GM12878 (cell line): ENCODE data around the gene TMPRSS13. TPM values are rescaled to one million over a fixed set of nuclear protein-coding genes. Genes with fewer than 3 reads are reported as not detected.

ENCODE experiments used
- ATAC-seq: fragments of 200-7000 bp; cut with Tn5 transposase; 3 replicates; pipeline ENCODE4 v1.9.1; 2020; ENCODE audit warnings: mild to moderate bottlenecking, moderate library complexity
- BruUV-seq: library from RNA; stranded (reverse); fragments of 400-500 nt; replicated peaks from 2 replicates; lab custom pipeline; 2021; lab: Mats Ljungman, UMichigan
- CTCF ChIA-PET: fragments of 300-600 bp; sonication (Branson Sonifier 250); formaldehyde crosslinking; extraction: SDS; loops from one replicate; lab custom pipeline; 2021; ENCODE audit warnings: inconsistent platforms; lab: Yijun Ruan, JAX
- POLR2A ChIA-PET: fragments of 350-600 bp; formaldehyde crosslinking; extraction: SDS; loops from one replicate; lab custom pipeline; 2021; ENCODE audit warnings: inconsistent platforms; lab: Charles Lee
- RAD21 ChIA-PET: fragments of 300-600 bp; sonication (Branson Sonifier 250); formaldehyde crosslinking; loops from one replicate; lab custom pipeline; 2023; ENCODE audit warnings: antibody characterized with exemption; ENCODE audit not compliant: unreplicated experiment; lab: Charles Lee
- SMC1A ChIA-PET: fragments of 300-600 bp; sonication (Branson Sonifier 250); formaldehyde crosslinking; loops from one replicate; lab custom pipeline; 2023; ENCODE audit not compliant: unreplicated experiment, uncharacterized antibody; lab: Charles Lee
- DNase-seq: peaks from one replicate; pipeline ENCODE4 v3.0.0-alpha.2; 2011; ENCODE audit warnings: low read depth, low spot score
- FAIRE-seq: peaks from 3 replicates; lab custom pipeline; 2011; peaks lifted over from hg19 to GRCh38; lab: Jason Lieb, UNC
- H2AFZ ChIP-seq: 2 replicates; pipeline ENCODE4 v1.6.0; 2011; ENCODE audit warnings: low read depth, low read length, control low read depth; ENCODE audit not compliant: control insufficient read depth
- H3K27ac ChIP-seq: 2 replicates; pipeline ENCODE4 v1.5.1; 2011; ENCODE audit warnings: control low read depth; ENCODE audit not compliant: control insufficient read depth, insufficient read depth
- H3K27me3 ChIP-seq, 2 experiments: replicated peaks in 1 of 2; 2 replicates each; pipeline versions ENCODE4 v1.6.0 to v1.6.1; 2011; ENCODE audit warnings: low read length in 1 of 2; ENCODE audit not compliant: control insufficient read depth in 2 of 2, insufficient read depth in 2 of 2
- H3K36me3 ChIP-seq, 2 experiments: 2 replicates each; pipeline ENCODE4 v1.5.1; 2011; ENCODE audit warnings: low read length in 1 of 2; ENCODE audit not compliant: control insufficient read depth in 2 of 2, insufficient read depth in 2 of 2
- H3K4me1 ChIP-seq: 2 replicates; pipeline ENCODE4 v1.6.1; 2011; ENCODE audit warnings: mild to moderate bottlenecking, low read length, moderate library complexity, mixed read lengths; ENCODE audit not compliant: control insufficient read depth, insufficient read depth
- H3K4me2 ChIP-seq: 2 replicates; pipeline ENCODE4 v1.6.0; 2011; ENCODE audit warnings: control low read depth; ENCODE audit not compliant: control insufficient read depth, insufficient read depth
- H3K4me3 ChIP-seq: fragments of 200-600 bp; sonication (generic); 2 replicates; pipeline ENCODE4 v1.5.1; 2016
- H3K79me2 ChIP-seq: 2 replicates; pipeline ENCODE4 v1.6.0; 2011; ENCODE audit warnings: low read length; ENCODE audit not compliant: control insufficient read depth, insufficient read depth
- H3K9ac ChIP-seq: 2 replicates; pipeline ENCODE4 v1.8.0; 2011; ENCODE audit warnings: low read length, control low read depth, mixed read lengths; ENCODE audit not compliant: control insufficient read depth, insufficient read depth
- H3K9me3 ChIP-seq: replicated peaks from 3 replicates; pipeline ENCODE4 v1.5.1; 2011; ENCODE audit warnings: mild to moderate bottlenecking, low read length; ENCODE audit not compliant: control insufficient read depth, insufficient read depth
- H4K20me1 ChIP-seq: 2 replicates; pipeline ENCODE4 v1.6.0; 2011; ENCODE audit not compliant: control insufficient read depth, insufficient read depth
- ASH2L ChIP-seq: fragments of 300-600, 200-600 bp; sonication (generic); IDR thresholded peaks from 2 replicates; pipeline ENCODE4 v1.6.1; 2017; ENCODE audit warnings: low read depth, mild to moderate bottlenecking, borderline replicate concordance
- SPI1 ChIP-seq: IDR thresholded peaks from 2 replicates; pipeline ENCODE4 v1.6.1; 2011; ENCODE audit warnings: low read depth, mild to moderate bottlenecking, low read length, moderate library complexity, borderline replicate concordance; ENCODE audit not compliant: insufficient read depth
- ZNF384 ChIP-seq: IDR thresholded peaks from 2 replicates; pipeline ENCODE4 v1.6.1; 2012; ENCODE audit warnings: low read depth, mild to moderate bottlenecking, low read length, improper control_type of control experiment, borderline replicate concordance
- WGBS: methylation state at CpG from one replicate; pipeline ENCODE4 v1.1.6; 2016; ENCODE audit warnings: low lambda C conversion rate; ENCODE audit not compliant: insufficient replicate concordance, insufficient coverage; ENCODE audit errors: missing lambda C conversion rate; 5-methylcytosine and 5-hydroxymethylcytosine counted together
- in situ Hi-C: fragments of 300-500 bp; cut with MboI; formaldehyde crosslinking; loops from 9 replicates; pipeline ENCODE4 v1.14.3; 2018; ENCODE audit warnings: mixed read lengths
- intact Hi-C: fragments of 100-400 bp; cut with micrococcal nuclease; formaldehyde crosslinking; loops from one replicate; pipeline ENCODE4 v1.14.2; 2022; ENCODE audit not compliant: unreplicated experiment
- polyA plus RNA-seq, 11 experiments: library from polyadenylated mRNA; depleted of rRNA in 4 of 11; unstranded in 6 of 11; stranded (reverse) in 5 of 11; fragments of >200 nt; fragmentation: Nextera tagmentation in 4 of 11; fragmentation: Illumina TruSeq in 1 of 11; extraction: Ambion mirVana in 4 of 11; extraction: Trizol in 1 of 11; gene quantifications; 1 replicate in 1 of 11; 2 replicates in 10 of 11; pipeline versions ENCODE4 v1.2.1 to v1.2.3, GENCODE V29; 2011 to 2016; ENCODE audit warnings: inconsistent platforms in 2 of 11, missing spikeins in 2 of 11, low read depth in 1 of 11
- total RNA-seq, 4 experiments: library from RNA; depleted of rRNA in 3 of 4; stranded (reverse); fragments of >200 nt in 3 of 4; fragmentation: Illumina TruSeq in 1 of 4; extraction: Trizol in 1 of 4; gene quantifications; 2 replicates each; pipeline versions ENCODE4 v1.2.1 to v1.2.3, GENCODE V29; 2013 to 2021

TMPRSS13 gene
- total and polyA plus RNA-seq, 10 of the 15 experiments (the other 5 are each of a cell fraction or from before 2014, with no cell fraction given): 0.05 to 0.50 (median 0.26) TPM; not detected in 2

DNA sequence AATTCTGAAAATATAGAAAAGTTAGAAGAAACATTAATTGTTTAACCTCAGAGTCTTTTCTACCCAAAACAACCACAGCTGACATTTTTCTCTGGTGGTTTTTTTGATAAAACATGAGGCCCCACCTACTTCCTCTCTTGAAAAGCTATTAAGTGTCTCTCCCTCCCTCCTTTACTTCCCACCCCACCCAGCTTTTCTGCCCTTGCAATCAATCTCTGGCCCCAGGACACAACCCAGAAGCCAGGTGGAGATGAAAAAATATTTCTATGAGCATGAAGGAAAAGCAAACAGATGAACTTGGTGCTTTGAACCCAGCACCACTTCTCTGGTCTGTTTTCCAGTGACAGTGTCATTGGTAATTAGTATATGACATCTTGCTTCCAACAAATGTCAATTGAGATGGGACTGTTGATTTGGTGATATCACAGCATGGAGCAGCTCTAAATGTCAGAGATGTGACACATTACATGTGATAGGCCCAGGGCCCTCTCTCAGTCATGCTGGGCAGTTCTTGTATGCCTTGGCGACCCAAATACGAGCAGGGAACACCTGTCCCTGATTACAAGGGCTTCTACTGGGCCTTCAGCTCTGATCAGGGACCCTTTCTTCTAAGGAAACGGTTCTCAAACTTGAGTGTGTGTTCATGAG lies 23.9 kb upstream of the TMPRSS13 start:
- FAIRE-seq: no peak
- H4K20me1 ChIP-seq: no peaks in the 10 kb centered on the region

More for the DNA sequence above, 23.9 kb upstream of the TMPRSS13 start:
- TF ChIP-seq ASH2L (no peak), ZNF384 (peak; percentile 37; the same call in 1 of the 2 replicates), SPI1 (peak; percentile 43; the same call in 1 of the 2 replicates)
- Histone ChIP-seq H3K36me3 (no peaks in the 10 kb centered on the region; a peak in 1 of 4 replicates), H3K4me1 (peaks cover 18% of the 10 kb centered on the region), H3K27me3 (no peaks in the 10 kb centered on the region), H3K9me3 (peaks cover under 1% of the 10 kb centered on the region; the same call in 1 of the 3 replicates), H3K9ac (no peak overlapping the region), H3K4me2 (no peak overlapping the region), H3K27ac (no peak overlapping the region), H3K79me2 (no peaks in the 10 kb centered on the region), H3K4me3 (no peak overlapping the region), H2AFZ (no peak overlapping the region)
- ChIA-PET SMC1A (interaction anchor here (0.6 to 14.9 kb wide), 18 partner anchors 8 to 341 kb away, joined by 3 to 295 read pairs (median 8); partner anchors contain the start of genes IL10RA and TMPRSS4), POLR2A (interaction anchor here (0.7 to 2.0 kb wide), 5 partner anchors 10 to 100 kb away, joined by 3 to 7 read pairs (median 3); partner anchors contain the start of gene IL10RA), RAD21 (interaction anchor here (0.6 to 10.6 kb wide), 17 partner anchors 12 to 143 kb away, joined by 3 to 248 read pairs (median 5); partner anchors contain the start of gene IL10RA), CTCF (interaction anchor here (0.6 to 13.1 kb wide), 18 partner anchors 8 to 132 kb away, joined by 3 to 503 read pairs (median 5); partner anchors contain the start of gene FXYD2)
- in situ Hi-C loops: no loop called here
- ATAC-seq (peak; percentile 30; the same call in 1 of the 3 replicates), DNase-seq (no peak)
- WGBS: 66% methylated on average over 3 of the region's 3 CpGs
- BruUV-seq: no TSS peak
- intact Hi-C loops: no loop called here
